Astrocyte (in vitro differentiated cells and primary cell): ENCODE results near the gene MYL12A. TPM values are rescaled to one million over a fixed set of nuclear protein-coding genes. Genes with fewer than 3 reads are reported as not detected.

Experiments
- DNase-seq: peaks from one replicate; pipeline ENCODE4 v3.0.0-alpha.2; 2010; ENCODE audit warnings: low read depth
- FAIRE-seq: peaks from 2 replicates; lab custom pipeline; 2011; peaks lifted over from hg19 to GRCh38; lab: Jason Lieb, UNC
- H2AFZ ChIP-seq: 2 replicates; pipeline ENCODE4 v1.6.0; 2012; ENCODE audit warnings: low read depth, low read length, inconsistent platforms
- H3K27ac ChIP-seq: 2 replicates; pipeline ENCODE4 v1.5.1; 2011; ENCODE audit warnings: low read depth, low read length, inconsistent platforms
- H3K27me3 ChIP-seq: 2 replicates; pipeline ENCODE4 v1.6.0; 2011; ENCODE audit warnings: low read length, inconsistent platforms; ENCODE audit not compliant: insufficient read depth
- H3K36me3 ChIP-seq: 2 replicates; pipeline ENCODE4 v1.5.1; 2011; ENCODE audit warnings: low read length, inconsistent platforms; ENCODE audit not compliant: insufficient read depth
- H3K4me1 ChIP-seq: 2 replicates; pipeline ENCODE4 v1.5.1; 2011; ENCODE audit warnings: low read length, inconsistent platforms; ENCODE audit not compliant: insufficient read depth
- H3K4me2 ChIP-seq: 2 replicates; pipeline ENCODE4 v1.6.0; 2012; ENCODE audit warnings: low read length, inconsistent platforms
- H3K4me3 ChIP-seq: 2 replicates; pipeline ENCODE4 v1.5.1; 2011; ENCODE audit warnings: low read depth, mild to moderate bottlenecking, low read length, inconsistent platforms; ENCODE audit not compliant: insufficient read depth
- H3K79me2 ChIP-seq: 2 replicates; pipeline ENCODE4 v1.6.0; 2012; ENCODE audit warnings: mild to moderate bottlenecking, low read length, inconsistent platforms; ENCODE audit not compliant: insufficient read depth
- H3K9ac ChIP-seq: 2 replicates; pipeline ENCODE4 v1.6.0; 2012; ENCODE audit warnings: mild to moderate bottlenecking, low read length, inconsistent platforms
- H3K9me3 ChIP-seq: 2 replicates; pipeline ENCODE4 v1.5.1; 2012; ENCODE audit warnings: low read depth, mild to moderate bottlenecking, low read length, inconsistent platforms; ENCODE audit not compliant: insufficient read depth
- H4K20me1 ChIP-seq: 2 replicates; pipeline ENCODE4 v1.6.0; 2012; ENCODE audit warnings: low read length, inconsistent platforms; ENCODE audit not compliant: insufficient read depth
- H3K27ac Mint-ChIP-seq: one replicate; pipeline ENCODE4 v1.8.0; 2021; ENCODE audit warnings: mild to moderate bottlenecking, mixed read lengths; ENCODE audit not compliant: unreplicated experiment
- H3K27me3 Mint-ChIP-seq: one replicate; pipeline ENCODE4 v1.8.0; 2021; ENCODE audit warnings: low read depth, mixed read lengths; ENCODE audit not compliant: unreplicated experiment
- H3K36me3 Mint-ChIP-seq: one replicate; pipeline ENCODE4 v1.8.0; 2021; ENCODE audit warnings: low read depth, mixed read lengths; ENCODE audit not compliant: unreplicated experiment
- H3K4me1 Mint-ChIP-seq: one replicate; pipeline ENCODE4 v1.8.0; 2021; ENCODE audit warnings: low read depth, mixed read lengths; ENCODE audit not compliant: unreplicated experiment
- H3K4me3 Mint-ChIP-seq: one replicate; pipeline ENCODE4 v1.8.0; 2021; ENCODE audit warnings: mild to moderate bottlenecking, moderate library complexity, mixed read lengths; ENCODE audit not compliant: unreplicated experiment
- H3K9me3 Mint-ChIP-seq: one replicate; pipeline ENCODE4 v1.8.0; 2021; ENCODE audit warnings: mild to moderate bottlenecking, mixed read lengths; ENCODE audit not compliant: unreplicated experiment
- CTCF ChIP-seq: IDR thresholded peaks from 2 replicates; pipeline ENCODE4 v1.5.1; 2011; ENCODE audit warnings: low read depth, mild to moderate bottlenecking, inconsistent platforms, low read length, moderate library complexity; ENCODE audit not compliant: insufficient read depth
- EZH2 ChIP-seq: IDR thresholded peaks from 2 replicates; pipeline ENCODE4 v1.6.1; 2012; ENCODE audit warnings: mild to moderate bottlenecking, low read length, inconsistent platforms; ENCODE audit not compliant: insufficient read depth
- total RNA-seq: library from RNA; stranded (reverse); gene quantifications from 2 replicates; pipeline ENCODE4 v1.2.1, GENCODE V29; 2021

MYL12A gene
- total RNA-seq, 1 donor from 2014 or later = 682 TPM

- peak overlapping the region; percentile 99 for H3K4me3 ChIP-seq
- H2AFZ ChIP-seq = no peak overlapping the region
- peak overlapping the region; percentile 88 for H3K4me2 ChIP-seq
- no peak for DNase-seq
- Mint-ChIP-seq H3K36me3 (peaks cover 6% of the 10 kb centered on the region), H3K4me3 (peak overlapping the region; percentile 86), H3K27me3 (no peaks in the 10 kb centered on the region), H3K27ac (no peak overlapping the region), H3K9me3 (peaks cover 4% of the 10 kb centered on the region), H3K4me1 (peaks cover 5% of the 10 kb centered on the region)
- TF ChIP-seq CTCF (no peak), EZH2 (no peak)
- no peaks in the 10 kb centered on the region for H3K27me3 ChIP-seq
- H4K20me1 ChIP-seq = peaks cover 12% of the 10 kb centered on the region
- H3K79me2 ChIP-seq = peaks cover 28% of the 10 kb centered on the region
- H3K9me3 ChIP-seq = no peaks in the 10 kb centered on the region
- H3K36me3 ChIP-seq = peaks cover 11% of the 10 kb centered on the region
- peaks cover 17% of the 10 kb centered on the region for H3K4me1 ChIP-seq
- no peak overlapping the region for H3K27ac ChIP-seq
- peak overlapping the region; percentile 99 for H3K9ac ChIP-seq
- FAIRE-seq = no peak
Observed at GRCh38 chr18:3245185-3245564, 2.4 kb upstream of the MYL12A start.

GRCh38 chr18:3245853-3246634 is 1.6 kb upstream of the MYL12A start:
- Histone ChIP-seq H3K4me3 (peak overlapping the region; percentile 99), H2AFZ (peak overlapping the region; percentile 77), H3K36me3 (peaks cover 11% of the 10 kb centered on the region), H3K4me1 (peaks cover 23% of the 10 kb centered on the region), H4K20me1 (peaks cover 16% of the 10 kb centered on the region), H3K4me2 (peak overlapping the region; percentile 88), H3K79me2 (peaks cover 37% of the 10 kb centered on the region), H3K27me3 (no peaks in the 10 kb centered on the region), H3K27ac (peak overlapping the region; percentile 100), H3K9me3 (no peaks in the 10 kb centered on the region), H3K9ac (peak overlapping the region; percentile 99)
- H3K36me3 Mint-ChIP-seq = peaks cover 3% of the 10 kb centered on the region
- peak; percentile 87 for TF ChIP-seq CTCF
- no peak for TF ChIP-seq EZH2
- H3K9me3 Mint-ChIP-seq = peaks cover under 1% of the 10 kb centered on the region
- peaks cover 10% of the 10 kb centered on the region for H3K4me1 Mint-ChIP-seq
- no peaks in the 10 kb centered on the region for H3K27me3 Mint-ChIP-seq
- peak overlapping the region; percentile 75 for H3K27ac Mint-ChIP-seq
- H3K4me3 Mint-ChIP-seq = peak overlapping the region; percentile 86
- FAIRE-seq (no peak), DNase-seq (peak; percentile 72)

GRCh38 chr18:3246635-3247239 is 864 bp upstream of the MYL12A start:
- Mint-ChIP-seq H3K27ac (peak overlapping the region; percentile 98), H3K27me3 (no peaks in the 10 kb centered on the region), H3K4me3 (peak overlapping the region; percentile 86), H3K36me3 (peaks cover 3% of the 10 kb centered on the region), H3K4me1 (peaks cover 11% of the 10 kb centered on the region), H3K9me3 (no peaks in the 10 kb centered on the region)
- H3K79me2 ChIP-seq = peaks cover 43% of the 10 kb centered on the region
- no peak for DNase-seq
- H3K9me3 ChIP-seq = no peaks in the 10 kb centered on the region
- H4K20me1 ChIP-seq = peaks cover 16% of the 10 kb centered on the region
- H3K4me1 ChIP-seq = peaks cover 27% of the 10 kb centered on the region
- TF ChIP-seq EZH2 = no peak
- no peak for TF ChIP-seq CTCF
- H2AFZ ChIP-seq = peak overlapping the region; percentile 77
- FAIRE-seq = no peak
- H3K27me3 ChIP-seq = no peaks in the 10 kb centered on the region
- H3K4me2 ChIP-seq = peak overlapping the region; percentile 88
- H3K4me3 ChIP-seq = peak overlapping the region; percentile 99
- peaks cover 11% of the 10 kb centered on the region for H3K36me3 ChIP-seq
- H3K27ac ChIP-seq = peak overlapping the region; percentile 100
- peak overlapping the region; percentile 99 for H3K9ac ChIP-seq
